Measurements from ENCODE around the gene RAD51.

- TF ChIP-seq CTCF (IDR thresholded peaks at IDR 0.05; ENCODE audit: extremely low read depth in 1 of 2, insufficient read depth in 1 of 2, low read depth in 1 of 2, low read length in 2 of 2) (no peak), MAX (IDR thresholded peaks at IDR 0.05; ENCODE audit: insufficient read depth, insufficient read length) (no peak), POLR2AphosphoS5 (IDR thresholded peaks at IDR 0.05; ENCODE audit: insufficient read depth, low read depth, low read length) (no peak), POLR2A (IDR thresholded peaks at IDR 0.05; ENCODE audit: low read depth, low read length) (no peak), MYC (IDR thresholded peaks at IDR 0.05; ENCODE audit: low read depth, low read length) (no peak), JUN (IDR thresholded peaks at IDR 0.05; ENCODE audit: borderline replicate concordance, insufficient read depth, insufficient read length, low read depth) (no peak), EZH2 (IDR thresholded peaks at IDR 0.05; ENCODE audit: borderline replicate concordance, low read depth, low read length, severe bottlenecking) (no peak), FOS (IDR thresholded peaks at IDR 0.05; ENCODE audit: borderline replicate concordance, insufficient read depth, low read length) (no peak)
Measured at GRCh38 chr15:40723919-40724318, 28.9 kb downstream of the RAD51 start.
